NCI-H2171 treated with DMSO at 0.1 percent for 48 hours (cell line): Measurements from ENCODE around the gene PJVK.
A peak's percentile ranks its signal among the peaks of the same experiment; 100 is the strongest.

Experiments used
- DNase-seq: peaks from one replicate; lab custom pipeline; 2025; lab: John Stamatoyannopoulos, UW

Gene PJVK

DNA sequence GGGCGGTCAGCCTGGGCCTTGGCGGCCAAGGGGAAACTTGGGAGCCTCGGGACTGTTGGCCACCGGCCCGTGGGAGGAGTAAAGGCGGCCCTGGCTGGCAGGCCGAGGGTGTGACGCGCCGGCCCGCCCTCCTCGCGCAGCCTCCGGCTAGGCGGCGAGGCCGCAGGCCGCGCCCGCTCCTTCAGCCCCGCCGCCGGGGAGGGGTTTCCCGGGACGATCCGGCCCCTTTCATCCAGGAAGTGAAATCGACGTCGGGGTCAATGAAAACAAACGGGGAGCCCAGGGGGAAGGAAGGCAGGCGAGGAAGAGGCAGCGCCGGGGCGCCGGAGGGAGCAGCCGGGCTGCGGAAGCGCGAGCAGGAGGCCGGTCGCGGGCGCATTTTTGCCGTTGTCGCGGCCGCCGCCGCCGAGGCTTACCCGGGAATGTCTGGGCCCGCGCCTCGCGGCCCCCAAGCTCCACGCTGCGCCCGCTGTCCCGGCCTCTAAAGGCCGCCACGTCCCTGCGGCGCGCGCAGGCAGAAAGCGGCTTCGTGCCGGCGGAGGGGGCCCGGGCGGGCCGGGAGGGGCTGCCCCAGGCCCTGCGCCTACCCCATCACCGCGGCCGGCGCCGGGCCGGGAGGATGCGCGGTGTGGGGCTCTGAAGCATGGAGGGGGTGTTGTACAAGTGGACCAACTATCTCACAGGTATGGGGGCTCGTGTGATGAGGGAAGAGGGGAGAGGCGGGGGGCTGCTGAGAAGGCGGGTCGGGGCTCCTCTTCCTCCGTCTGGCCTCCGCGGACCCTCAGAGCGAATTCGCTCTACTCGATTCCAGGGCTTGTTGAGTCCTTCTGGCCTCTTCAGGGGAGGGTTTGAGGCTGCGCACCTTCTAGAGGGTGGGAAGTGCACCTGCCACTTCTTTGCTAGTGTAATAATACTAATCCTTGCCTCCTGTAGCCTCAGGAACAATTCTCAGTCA is 29.3 kb downstream of the PJVK start, which contains the start of gene PLEKHA3:
PLEKHA3 (plus strand) TSS at position 231 of the 955 bp plus-strand sequence; CDS start at position 644, 413 bp downstream.
- peak; percentile 67 for DNase-seq

- DNase-seq, result no peak
Measured at GRCh38 chr2:178482437-178482836, 31.3 kb downstream of the PJVK start.

- DNase-seq, result peak; percentile 44
Measured at GRCh38 chr2:178484245-178485041, 33.3 kb downstream of the PJVK start.

GRCh38 chr2:178485356-178485755 is 34.2 kb downstream of the PJVK start:
- DNase-seq, result no peak

- DNase-seq, result no peak
Measured at GRCh38 chr2:178491612-178492011, 40.4 kb downstream of the PJVK start.

DNA sequence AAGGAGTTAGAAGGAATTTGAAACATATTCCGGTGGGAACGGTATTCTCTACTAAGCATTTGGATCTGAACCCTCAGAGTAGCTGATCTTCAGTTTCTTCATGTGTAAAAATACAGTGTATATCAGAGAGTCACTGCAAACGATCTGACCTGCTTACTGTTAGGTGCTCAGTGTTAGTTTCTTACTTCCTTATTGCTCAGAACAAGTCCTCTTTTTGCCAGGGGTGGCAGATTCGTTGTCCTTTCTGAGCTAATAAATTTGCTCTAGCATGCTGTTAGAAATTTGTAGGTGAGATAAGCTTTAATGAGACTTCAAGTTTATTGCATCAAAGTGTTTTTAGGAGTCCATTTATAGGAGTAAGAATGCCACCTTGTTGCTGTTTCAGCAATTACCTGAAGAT is 44.9 kb downstream of the PJVK start:
- no peak for DNase-seq

GRCh38 chr2:178498137-178498536 is 47.0 kb downstream of the PJVK start:
- no peak for DNase-seq

DNA sequence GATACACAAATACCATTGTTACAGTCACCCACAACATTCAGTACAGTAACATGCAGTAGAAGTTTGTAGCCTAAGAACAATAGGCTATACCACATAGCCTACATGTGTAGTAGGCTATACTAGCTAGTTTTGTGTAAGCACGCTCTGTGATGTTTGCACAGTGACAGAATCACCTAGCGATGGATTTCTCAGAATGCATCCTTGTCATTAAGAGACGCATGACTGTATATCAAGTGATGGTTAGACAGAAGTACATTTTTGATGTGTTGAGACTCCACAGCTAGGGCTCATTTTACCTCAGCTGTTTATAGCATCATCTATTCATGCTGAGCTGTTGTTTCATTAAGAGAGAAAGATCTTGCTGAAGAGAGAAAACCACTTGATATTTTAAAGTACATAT is 48.5 kb downstream of the PJVK start:
- no peak for DNase-seq

DNA sequence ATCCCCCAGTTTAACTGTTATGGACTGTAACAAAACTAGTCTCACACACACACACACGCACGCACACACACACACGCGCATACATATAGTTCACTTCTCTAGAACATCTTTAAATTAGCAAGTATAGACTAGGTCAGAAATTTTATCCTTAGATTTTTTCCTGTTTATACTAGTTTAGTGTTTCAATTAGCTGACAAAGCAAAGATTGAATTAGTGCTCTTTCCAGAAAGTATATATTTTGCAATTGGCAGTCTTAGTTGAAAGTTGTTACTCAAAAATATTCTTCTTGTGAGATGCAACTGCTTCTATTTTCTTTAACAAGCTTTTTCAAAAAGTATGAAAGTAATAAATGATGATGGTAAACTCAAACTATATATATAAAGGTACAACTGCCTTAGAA is 51.6 kb downstream of the PJVK start:
- DNase-seq, result no peak

GRCh38 chr2:178506101-178506500 is 54.9 kb downstream of the PJVK start:
- DNase-seq, result no peak

GRCh38 chr2:178506524-178506923 is 55.3 kb downstream of the PJVK start:
- no peak for DNase-seq

DNA sequence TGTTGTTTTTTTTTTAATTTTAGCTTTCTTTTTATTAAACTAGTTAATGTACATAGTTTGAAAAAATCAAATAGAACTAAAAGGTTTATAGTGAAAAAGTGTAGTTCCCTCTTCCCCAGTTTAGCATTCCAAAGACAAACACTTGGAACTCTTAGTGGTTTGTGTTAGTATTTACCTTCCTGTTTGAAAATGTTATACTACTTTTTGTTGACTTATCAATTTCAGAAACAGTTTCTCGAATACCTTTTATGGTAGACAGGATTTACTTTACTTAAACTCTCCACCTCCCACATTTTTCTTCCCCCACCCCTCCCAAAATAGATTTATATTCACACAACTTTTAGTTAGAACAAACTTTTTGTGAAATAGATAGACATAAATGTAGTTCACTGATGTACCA is 55.8 kb downstream of the PJVK start:
- no peak for DNase-seq

DNA sequence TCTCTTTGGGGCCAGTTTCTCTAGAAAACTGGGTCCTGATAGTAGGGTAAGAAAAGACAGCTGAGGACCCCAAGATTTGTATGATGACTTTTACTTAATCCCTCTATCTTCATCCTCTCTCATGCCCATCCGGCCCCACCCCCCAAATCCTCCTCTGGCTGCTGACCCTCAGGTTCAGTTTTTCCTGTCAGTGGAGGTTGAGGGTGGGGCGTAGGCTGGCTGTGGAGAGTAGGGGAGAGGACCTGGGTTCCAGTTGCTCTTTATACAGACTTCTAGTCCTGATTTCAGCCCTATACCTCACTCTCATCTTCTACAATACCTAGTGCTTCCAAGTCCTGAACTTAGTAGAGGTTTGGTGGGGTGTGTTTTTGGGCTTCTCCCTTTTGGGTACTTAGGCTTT is 57.5 kb downstream of the PJVK start:
- DNase-seq, result no peak

DNA sequence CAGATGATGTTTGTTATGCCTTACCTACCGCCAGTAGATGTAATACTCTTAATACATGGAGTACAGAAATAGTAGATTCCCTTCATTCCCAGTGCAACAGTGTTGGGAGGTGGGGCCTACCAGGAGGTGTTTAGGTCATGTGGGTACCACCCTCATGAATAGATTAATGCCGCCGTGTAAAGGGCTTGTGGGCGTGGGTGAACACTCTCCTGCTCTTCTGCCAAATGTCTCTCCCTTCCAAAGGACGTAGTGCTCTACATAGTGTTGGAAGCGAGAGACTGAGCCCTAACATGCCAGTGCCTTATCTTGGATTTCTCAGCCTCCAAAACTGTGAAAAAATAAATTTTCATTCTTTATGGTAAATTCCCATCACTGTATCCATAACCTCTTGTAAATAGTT is 59.2 kb downstream of the PJVK start:
- no peak for DNase-seq
